Stimulated activated CD4-positive, alpha-beta T cell treated with anti-CD3 and anti-CD28 coated beads, TNF-alpha, amount 100 ng/mL, for 1 hour (primary cell): ENCODE data around the gene RAB25.
A peak's percentile ranks its signal among the peaks of the same experiment; 100 is the strongest.

Experiments
- DNase-seq, 3 donors: peaks; one replicate each; pipeline ENCODE4 v3.0.0-alpha.2; 2020; ENCODE audit warnings: low read depth in 3 of 3, low spot score in 1 of 3

Gene RAB25

GRCh38 chr1:156100205-156100995 lies 39.4 kb downstream of the RAB25 start:
- DNase-seq = no peak

- DNase-seq = no peak
Measured at GRCh38 chr1:156101880-156102279, 40.9 kb downstream of the RAB25 start.

GRCh38 chr1:156102633-156103511 lies 41.9 kb downstream of the RAB25 start:
- no peak for DNase-seq

- DNase-seq = no peak
Measured at GRCh38 chr1:156103521-156103947, 42.6 kb downstream of the RAB25 start.

- DNase-seq = no peak
Measured at GRCh38 chr1:156104065-156104810, 43.3 kb downstream of the RAB25 start.

GRCh38 chr1:156104861-156105832 lies 44.2 kb downstream of the RAB25 start:
- DNase-seq = no peak

GRCh38 chr1:156106624-156107488 lies 45.9 kb downstream of the RAB25 start:
- no peak for DNase-seq

- no peak for DNase-seq
Measured at GRCh38 chr1:156108057-156108456, 47.1 kb downstream of the RAB25 start.

GRCh38 chr1:156108664-156109241 lies 47.8 kb downstream of the RAB25 start:
- DNase-seq = no peak

- no peak for DNase-seq
Measured at GRCh38 chr1:156110252-156110651, 49.3 kb downstream of the RAB25 start.

GRCh38 chr1:156111355-156111962 lies 50.5 kb downstream of the RAB25 start:
- no peak for DNase-seq

- no peak for DNase-seq
Measured at GRCh38 chr1:156112276-156113137, 51.5 kb downstream of the RAB25 start.

GRCh38 chr1:156113282-156113950 lies 52.5 kb downstream of the RAB25 start:
- no peak for DNase-seq

- DNase-seq = peak; percentile 35 to 58 (median 44)
Measured at GRCh38 chr1:156114101-156114918, 53.4 kb downstream of the RAB25 start, which contains the start of gene LMNA. Gene LMNA, plus strand, starts transcription at chr1:156114711. Its CDS starts 208 bp downstream, at chr1:156114919.

- DNase-seq = no peak
Measured at GRCh38 chr1:156114919-156115513, 54.1 kb downstream of the RAB25 start.
